IMR-90 (cell line): ENCODE data around the gene ZNF407. TPM values are rescaled to one million over a fixed set of nuclear protein-coding genes. Genes with fewer than 3 reads are reported as not detected.

Source experiments
- ATAC-seq: fragments of 200-7000 bp; cut with Tn5 transposase; 2 replicates; pipeline ENCODE4 v1.9.1; 2020; ENCODE audit warnings: low read depth, mild to moderate bottlenecking, moderate library complexity
- BruUV-seq: library from RNA; stranded (reverse); fragments of 400-500 nt; replicated peaks from 2 replicates; lab custom pipeline; 2021; lab: Mats Ljungman, UMichigan
- CTCF ChIA-PET: fragments of 300-600 bp; formaldehyde crosslinking; extraction: SDS; loops from one replicate; lab custom pipeline; 2021; ENCODE audit warnings: antibody characterized with exemption; lab: Yijun Ruan, JAX
- POLR2A ChIA-PET: fragments of 300-600 bp; sonication (Branson Sonifier 250); formaldehyde crosslinking; loops from one replicate; lab custom pipeline; 2022; ENCODE audit warnings: antibody characterized with exemption; ENCODE audit not compliant: unreplicated experiment; lab: Charles Lee
- DNase-seq: peaks from one replicate; pipeline ENCODE4 v3.0.0; 2013
- H2AFZ ChIP-seq: replicated peaks from 2 replicates; pipeline ENCODE3; 2013; ENCODE audit warnings: low read length, mild to moderate bottlenecking; ENCODE audit not compliant: poor library complexity
- H2AK5ac ChIP-seq: 2 replicates; pipeline ENCODE4 v1.6.1; 2013; ENCODE audit warnings: low read depth, low read length, inconsistent platforms
- H2AK9ac ChIP-seq: replicated peaks from 2 replicates; pipeline ENCODE3; 2013; ENCODE audit warnings: mild to moderate bottlenecking, low read depth, low read length, moderate library complexity; ENCODE audit not compliant: poor library complexity
- H2BK120ac ChIP-seq: 2 replicates; pipeline ENCODE4 v1.6.1; 2013; ENCODE audit warnings: low read depth, low read length, inconsistent platforms
- H2BK15ac ChIP-seq: 3 replicates; pipeline ENCODE4 v1.6.1; 2013; ENCODE audit warnings: low read depth, low read length, inconsistent platforms
- H2BK20ac ChIP-seq: 2 replicates; pipeline ENCODE4 v1.6.1; 2013; ENCODE audit warnings: low read depth, mild to moderate bottlenecking, inconsistent platforms, low read length, moderate library complexity
- H2BK5ac ChIP-seq: 2 replicates; pipeline ENCODE4 v1.6.1; 2013; ENCODE audit warnings: mild to moderate bottlenecking, low read depth, low read length, inconsistent platforms; ENCODE audit not compliant: poor library complexity, severe bottlenecking
- H3K14ac ChIP-seq: replicated peaks from 2 replicates; pipeline ENCODE4 v1.6.1; 2013; ENCODE audit warnings: low read depth, low read length, inconsistent platforms
- H3K18ac ChIP-seq: 2 replicates; pipeline ENCODE4 v1.6.1; 2013; ENCODE audit warnings: low read depth, low read length, control low read depth
- H3K23ac ChIP-seq: 2 replicates; pipeline ENCODE4 v1.6.1; 2013; ENCODE audit warnings: low read depth, low read length, inconsistent platforms
- H3K27ac ChIP-seq: 2 replicates; pipeline ENCODE4 v1.5.1; 2013; ENCODE audit warnings: mild to moderate bottlenecking, control low read depth, low read length; ENCODE audit not compliant: insufficient read depth
- H3K27me3 ChIP-seq: 2 replicates; pipeline ENCODE4 v1.6.1; 2013; ENCODE audit warnings: low read length; ENCODE audit not compliant: control insufficient read depth, insufficient read depth
- H3K36me3 ChIP-seq: 2 replicates; pipeline ENCODE4 v1.6.1; 2013; ENCODE audit warnings: low read length, mixed read lengths; ENCODE audit not compliant: control insufficient read depth, insufficient read depth
- H3K4ac ChIP-seq: 2 replicates; pipeline ENCODE4 v1.6.1; 2013; ENCODE audit warnings: low read depth, low read length, inconsistent platforms
- H3K4me1 ChIP-seq: 2 replicates; pipeline ENCODE4 v1.6.1; 2013; ENCODE audit warnings: low read length, mixed read lengths; ENCODE audit not compliant: control insufficient read depth, insufficient read depth
- H3K4me2 ChIP-seq: 2 replicates; pipeline ENCODE4 v1.6.1; 2013; ENCODE audit warnings: low read depth, mild to moderate bottlenecking, control low read depth, low read length, moderate library complexity
- H3K4me3 ChIP-seq: 2 replicates; pipeline ENCODE4 v1.5.1; 2013; ENCODE audit warnings: low read depth, mild to moderate bottlenecking, control low read depth, low read length, moderate library complexity; ENCODE audit not compliant: insufficient read depth
- H3K56ac ChIP-seq: 2 replicates; pipeline ENCODE4 v1.6.1; 2013; ENCODE audit warnings: low read length, inconsistent platforms; ENCODE audit not compliant: insufficient read depth; ENCODE audit errors: extremely low read depth
- H3K79me1 ChIP-seq, 2 experiments: 2 replicates each; pipeline ENCODE4 v1.6.1; 2013; ENCODE audit warnings: low read length in 2 of 2, inconsistent platforms in 1 of 2, low read depth in 1 of 2
- H3K9ac ChIP-seq: 2 replicates; pipeline ENCODE4 v1.6.1; 2013; ENCODE audit warnings: low read depth, low read length, control low read depth
- H3K9me1 ChIP-seq: 2 replicates; pipeline ENCODE4 v1.6.1; 2013; ENCODE audit warnings: low read length, inconsistent platforms; ENCODE audit not compliant: insufficient read depth
- H3K9me3 ChIP-seq: 2 replicates; pipeline ENCODE4 v1.6.1; 2013; ENCODE audit warnings: low read length; ENCODE audit not compliant: control insufficient read depth, insufficient read depth
- H4K20me1 ChIP-seq: 2 replicates; pipeline ENCODE4 v1.6.1; 2013; ENCODE audit warnings: low read length, inconsistent platforms; ENCODE audit not compliant: insufficient read depth
- H4K5ac ChIP-seq: 2 replicates; pipeline ENCODE4 v1.6.1; 2013; ENCODE audit warnings: mild to moderate bottlenecking, low read depth, low read length, control low read depth
- H4K8ac ChIP-seq, 2 experiments: 2 replicates each; pipeline ENCODE4 v1.6.1; 2013; ENCODE audit warnings: low read depth in 2 of 2, low read length in 2 of 2, control low read depth in 1 of 2, inconsistent platforms in 1 of 2
- H4K91ac ChIP-seq: 2 replicates; pipeline ENCODE4 v1.6.1; 2013; ENCODE audit warnings: low read depth, low read length, inconsistent platforms; ENCODE audit not compliant: insufficient read depth
- CEBPB ChIP-seq: IDR thresholded peaks from 2 replicates; pipeline ENCODE4 v1.6.1; 2012; ENCODE audit warnings: low read depth, low read length, improper control_type of control experiment
- CTCF ChIP-seq: conservative IDR thresholded peaks from 2 replicates; pipeline ENCODE4 v1.5.1; 2012; ENCODE audit warnings: mild to moderate bottlenecking, low read depth, low read length, improper control_type of control experiment
- MXI1 ChIP-seq: IDR thresholded peaks from 2 replicates; pipeline ENCODE4 v1.6.1; 2012; ENCODE audit warnings: low read depth, mild to moderate bottlenecking, low read length, moderate library complexity, borderline replicate concordance
- POLR2A ChIP-seq: IDR thresholded peaks from 2 replicates; pipeline ENCODE4 v1.6.1; 2012; ENCODE audit warnings: mild to moderate bottlenecking, low read depth, low read length
- RCOR1 ChIP-seq: IDR thresholded peaks from 2 replicates; pipeline ENCODE4 v1.6.1; 2012; ENCODE audit warnings: mild to moderate bottlenecking, low read length, improper control_type of control experiment; ENCODE audit not compliant: insufficient replicate concordance
- RFX5 ChIP-seq: IDR thresholded peaks from 2 replicates; pipeline ENCODE4 v1.8.0; 2012; ENCODE audit warnings: low read depth, mild to moderate bottlenecking, low read length, moderate library complexity
- USF2 ChIP-seq: fragments of 150-350 bp; IDR thresholded peaks from 2 replicates; pipeline ENCODE4 v1.6.1; 2017; ENCODE audit warnings: mild to moderate bottlenecking, antibody characterized with exemption, low read length, low read depth
- WGBS, 2 experiments: methylation state at CpG; one replicate each; pipeline versions ENCODE4 v1.1.5 to v1.1.7; 2013; ENCODE audit warnings: missing lambda C conversion rate in 2 of 2; ENCODE audit not compliant: insufficient read length in 1 of 2; ENCODE audit errors: extremely low coverage in 2 of 2; 5-methylcytosine and 5-hydroxymethylcytosine counted together
- dilution Hi-C: fragments of 300-500 bp; cut with HindIII; formaldehyde crosslinking; loops from one replicate; pipeline ENCODE4 v1.14.3; 2018; ENCODE audit warnings: low sequenced_read_pairs; ENCODE audit not compliant: unreplicated experiment
- in situ Hi-C: fragments of 300-500 bp; cut with MboI; formaldehyde crosslinking; loops from 3 replicates; pipeline ENCODE4 v1.14.3; 2019; ENCODE audit warnings: low sequenced_read_pairs, inconsistent platforms, mixed read lengths
- intact Hi-C: fragments of 100-400 bp; cut with micrococcal nuclease; formaldehyde crosslinking; loops from 2 replicates; pipeline ENCODE4 v1.10.0; 2022
- polyA plus RNA-seq, 3 experiments: library from polyadenylated mRNA; depleted of rRNA; stranded (reverse); fragments of >200 nt; gene quantifications; 2 replicates each; pipeline ENCODE4 v1.2.3, GENCODE V29; 2012; ENCODE audit warnings: low replicate concordance in 1 of 3
- total RNA-seq: library from RNA; depleted of rRNA; stranded (reverse); fragments of >200 nt; gene quantifications from 2 replicates; pipeline ENCODE4 v1.2.3, GENCODE V29; 2012

The ZNF407 gene
- total and polyA plus RNA-seq, 2 of the 4 experiments (the other 2 are of a cell fraction): 3.1 to 20.1 TPM

GRCh38 chr18:75010689-75011088 lies 413.0 kb downstream of the ZNF407 start:
- Histone ChIP-seq H3K14ac (no peak overlapping the region), H3K36me3 (no peaks in the 10 kb centered on the region), H2BK5ac (no peak overlapping the region), H2BK120ac (no peak overlapping the region), H4K8ac (no peak overlapping the region), H3K23ac (no peak overlapping the region), H2AK5ac (no peak overlapping the region), H3K4me3 (no peak overlapping the region), H3K4me1 (no peaks in the 10 kb centered on the region; the same call in 1 of the 2 replicates), H3K27ac (no peak overlapping the region), H4K5ac (no peak overlapping the region), H3K4me2 (no peak overlapping the region), H3K9me1 (no peaks in the 10 kb centered on the region), H3K79me1 (no peaks in the 10 kb centered on the region), H3K18ac (no peak overlapping the region), H3K9ac (no peak overlapping the region), H3K9me3 (no peaks in the 10 kb centered on the region), H2BK15ac (no peak overlapping the region), H3K56ac (no peak overlapping the region), H4K20me1 (no peaks in the 10 kb centered on the region), H4K91ac (no peak overlapping the region), H3K4ac (no peak overlapping the region), H2AFZ (no peak overlapping the region), H3K27me3 (no peaks in the 10 kb centered on the region), H2BK20ac (no peak overlapping the region), H2AK9ac (no peak overlapping the region)
- TF ChIP-seq CEBPB (no peak), USF2 (no peak), RFX5 (no peak), MXI1 (no peak), POLR2A (no peak), CTCF (no peak), RCOR1 (no peak)
- dilution Hi-C loops (no loop called here), in situ Hi-C loops (no loop called here), intact Hi-C loops (no loop called here)
- ATAC-seq (no peak), DNase-seq (no peak)
- WGBS, 2 experiments: no CpG with 5 or more reads among the region's 2 CpGs
- ChIA-PET CTCF (interaction anchor here (0.6 kb wide), 1 partner anchor 304 kb away, joined by 4 read pairs; no protein-coding TSS in a partner anchor), POLR2A (no interaction called here)
- no TSS peak for BruUV-seq
